ENCODE data around the gene CMYA5. TPM values are rescaled to one million over a fixed set of nuclear protein-coding genes. Genes with fewer than 3 reads are reported as not detected.

Gene CMYA5
- total and polyA plus RNA-seq, 9 donors, result 71.3 to 213 (median 160) TPM

- DNase-seq, result peak; percentile 54
- no peaks in the 10 kb centered on the region for H3K27me3 ChIP-seq (ENCODE audit: control insufficient read depth, insufficient read depth, low read length)
- 40% methylated on average over 3 of the region's 3 CpGs for WGBS (ENCODE audit: insufficient coverage)
- peaks cover 3% of the 10 kb centered on the region for H3K4me1 ChIP-seq (ENCODE audit: control insufficient read depth, insufficient read depth, low read length)
- H3K36me3 ChIP-seq (ENCODE audit: control insufficient read depth, insufficient read depth, low read length), result peaks cover 5% of the 10 kb centered on the region
- no peak overlapping the region for H3K4me3 ChIP-seq (ENCODE audit: low read length)
- no peak overlapping the region for H3K27ac ChIP-seq (ENCODE audit: low read length)
- H3K9me3 ChIP-seq (replicated peaks; ENCODE audit: control insufficient read depth, low read depth, low read length), result no peaks in the 10 kb centered on the region
These were observed 117.1 kb downstream of the CMYA5 start for GRCh38 chr5:79806741-79807140.

GRCh38 chr5:79809743-79810142 lies 120.1 kb downstream of the CMYA5 start:
- WGBS (ENCODE audit: insufficient coverage), result 42% methylated on average over 2 of the region's 3 CpGs
- Histone ChIP-seq H3K36me3 (ENCODE audit: control insufficient read depth, insufficient read depth, low read length) (no peaks in the 10 kb centered on the region), H3K9me3 (replicated peaks; ENCODE audit: control insufficient read depth, low read depth, low read length) (no peaks in the 10 kb centered on the region), H3K4me3 (ENCODE audit: low read length) (no peak overlapping the region), H3K27ac (ENCODE audit: low read length) (no peak overlapping the region), H3K27me3 (ENCODE audit: control insufficient read depth, insufficient read depth, low read length) (no peaks in the 10 kb centered on the region), H3K4me1 (ENCODE audit: control insufficient read depth, insufficient read depth, low read length) (no peaks in the 10 kb centered on the region)
- no peak for DNase-seq

- Histone ChIP-seq H3K4me1 (ENCODE audit: control insufficient read depth, insufficient read depth, low read length) (no peaks in the 10 kb centered on the region), H3K27ac (ENCODE audit: low read length) (no peak overlapping the region), H3K9me3 (replicated peaks; ENCODE audit: control insufficient read depth, low read depth, low read length) (no peaks in the 10 kb centered on the region), H3K27me3 (ENCODE audit: control insufficient read depth, insufficient read depth, low read length) (no peaks in the 10 kb centered on the region), H3K4me3 (ENCODE audit: low read length) (no peak overlapping the region), H3K36me3 (ENCODE audit: control insufficient read depth, insufficient read depth, low read length) (no peaks in the 10 kb centered on the region)
- 100% methylated on average over 2 of the region's 2 CpGs for WGBS (ENCODE audit: insufficient coverage)
- DNase-seq, result no peak
These were observed 121.4 kb downstream of the CMYA5 start for GRCh38 chr5:79811081-79811480.

GRCh38 chr5:79811904-79812303 lies 122.3 kb downstream of the CMYA5 start:
- DNase-seq, result no peak
- Histone ChIP-seq H3K27ac (ENCODE audit: low read length) (no peak overlapping the region), H3K36me3 (ENCODE audit: control insufficient read depth, insufficient read depth, low read length) (no peaks in the 10 kb centered on the region), H3K4me1 (ENCODE audit: control insufficient read depth, insufficient read depth, low read length) (no peaks in the 10 kb centered on the region), H3K4me3 (ENCODE audit: low read length) (no peak overlapping the region), H3K27me3 (ENCODE audit: control insufficient read depth, insufficient read depth, low read length) (no peaks in the 10 kb centered on the region), H3K9me3 (replicated peaks; ENCODE audit: control insufficient read depth, low read depth, low read length) (no peaks in the 10 kb centered on the region)
- WGBS (ENCODE audit: insufficient coverage), result no CpG with 5 or more reads among the region's 3 CpGs

- H3K36me3 ChIP-seq (ENCODE audit: control insufficient read depth, insufficient read depth, low read length), result no peaks in the 10 kb centered on the region
- no peak overlapping the region for H3K27ac ChIP-seq (ENCODE audit: low read length)
- no peak overlapping the region for H3K4me3 ChIP-seq (ENCODE audit: low read length)
- DNase-seq, result no peak
- WGBS (ENCODE audit: insufficient coverage), result no CpG with 5 or more reads among the region's 2 CpGs
- H3K9me3 ChIP-seq (replicated peaks; ENCODE audit: control insufficient read depth, low read depth, low read length), result no peaks in the 10 kb centered on the region
- H3K27me3 ChIP-seq (ENCODE audit: control insufficient read depth, insufficient read depth, low read length), result no peaks in the 10 kb centered on the region
- H3K4me1 ChIP-seq (ENCODE audit: control insufficient read depth, insufficient read depth, low read length), result no peaks in the 10 kb centered on the region
These were observed 125.1 kb downstream of the CMYA5 start for GRCh38 chr5:79814699-79815098.

- no peak for DNase-seq
- Histone ChIP-seq H3K9me3 (replicated peaks; ENCODE audit: control insufficient read depth, low read depth, low read length) (no peaks in the 10 kb centered on the region), H3K36me3 (ENCODE audit: control insufficient read depth, insufficient read depth, low read length) (no peaks in the 10 kb centered on the region), H3K27ac (ENCODE audit: low read length) (no peak overlapping the region), H3K4me1 (ENCODE audit: control insufficient read depth, insufficient read depth, low read length) (no peaks in the 10 kb centered on the region), H3K27me3 (ENCODE audit: control insufficient read depth, insufficient read depth, low read length) (no peaks in the 10 kb centered on the region), H3K4me3 (ENCODE audit: low read length) (no peak overlapping the region)
- WGBS (ENCODE audit: insufficient coverage), result 60% methylated on average over 1 of the region's 2 CpGs
These were observed 126.4 kb downstream of the CMYA5 start for GRCh38 chr5:79816014-79816413.

GRCh38 chr5:79820648-79821047 lies 131.0 kb downstream of the CMYA5 start:
- no peak for DNase-seq
- H3K27me3 ChIP-seq (ENCODE audit: control insufficient read depth, insufficient read depth, low read length), result no peaks in the 10 kb centered on the region
- no CpG with 5 or more reads among the region's 5 CpGs for WGBS (ENCODE audit: insufficient coverage)
- no peaks in the 10 kb centered on the region for H3K36me3 ChIP-seq (ENCODE audit: control insufficient read depth, insufficient read depth, low read length)
- H3K4me3 ChIP-seq (ENCODE audit: low read length), result no peak overlapping the region
- H3K27ac ChIP-seq (ENCODE audit: low read length), result no peak overlapping the region
- H3K4me1 ChIP-seq (ENCODE audit: control insufficient read depth, insufficient read depth, low read length), result no peaks in the 10 kb centered on the region
- H3K9me3 ChIP-seq (replicated peaks; ENCODE audit: control insufficient read depth, low read depth, low read length), result no peaks in the 10 kb centered on the region

- 49% methylated on average over 2 of the region's 2 CpGs for WGBS (ENCODE audit: insufficient coverage)
- Histone ChIP-seq H3K9me3 (replicated peaks; ENCODE audit: control insufficient read depth, low read depth, low read length) (no peaks in the 10 kb centered on the region), H3K27me3 (ENCODE audit: control insufficient read depth, insufficient read depth, low read length) (no peaks in the 10 kb centered on the region), H3K4me3 (ENCODE audit: low read length) (no peak overlapping the region), H3K4me1 (ENCODE audit: control insufficient read depth, insufficient read depth, low read length) (no peaks in the 10 kb centered on the region), H3K36me3 (ENCODE audit: control insufficient read depth, insufficient read depth, low read length) (no peaks in the 10 kb centered on the region), H3K27ac (ENCODE audit: low read length) (no peak overlapping the region)
- DNase-seq, result no peak
These were observed 134.8 kb downstream of the CMYA5 start for GRCh38 chr5:79824444-79824843.

- no peaks in the 10 kb centered on the region for H3K36me3 ChIP-seq (ENCODE audit: control insufficient read depth, insufficient read depth, low read length)
- 63% methylated on average over 1 of the region's 1 CpG for WGBS (ENCODE audit: insufficient coverage)
- no peak overlapping the region for H3K27ac ChIP-seq (ENCODE audit: low read length)
- no peaks in the 10 kb centered on the region for H3K27me3 ChIP-seq (ENCODE audit: control insufficient read depth, insufficient read depth, low read length)
- DNase-seq, result no peak
- H3K4me3 ChIP-seq (ENCODE audit: low read length), result no peak overlapping the region
- H3K4me1 ChIP-seq (ENCODE audit: control insufficient read depth, insufficient read depth, low read length), result no peaks in the 10 kb centered on the region
- H3K9me3 ChIP-seq (replicated peaks; ENCODE audit: control insufficient read depth, low read depth, low read length), result no peaks in the 10 kb centered on the region
These were observed 136.2 kb downstream of the CMYA5 start for GRCh38 chr5:79825802-79826201.

GRCh38 chr5:79827159-79827629 lies 137.6 kb downstream of the CMYA5 start:
- no peak overlapping the region for H3K4me3 ChIP-seq (ENCODE audit: low read length)
- 100% methylated on average over 1 of the region's 2 CpGs for WGBS (ENCODE audit: insufficient coverage)
- no peak for DNase-seq
- no peaks in the 10 kb centered on the region for H3K9me3 ChIP-seq (replicated peaks; ENCODE audit: control insufficient read depth, low read depth, low read length)
- H3K36me3 ChIP-seq (ENCODE audit: control insufficient read depth, insufficient read depth, low read length), result no peaks in the 10 kb centered on the region
- no peaks in the 10 kb centered on the region for H3K27me3 ChIP-seq (ENCODE audit: control insufficient read depth, insufficient read depth, low read length)
- H3K27ac ChIP-seq (ENCODE audit: low read length), result no peak overlapping the region
- peaks cover 5% of the 10 kb centered on the region for H3K4me1 ChIP-seq (ENCODE audit: control insufficient read depth, insufficient read depth, low read length)

- Histone ChIP-seq H3K27me3 (ENCODE audit: control insufficient read depth, insufficient read depth, low read length) (no peaks in the 10 kb centered on the region), H3K4me3 (ENCODE audit: low read length) (no peak overlapping the region), H3K9me3 (replicated peaks; ENCODE audit: control insufficient read depth, low read depth, low read length) (no peaks in the 10 kb centered on the region), H3K36me3 (ENCODE audit: control insufficient read depth, insufficient read depth, low read length) (no peaks in the 10 kb centered on the region), H3K4me1 (ENCODE audit: control insufficient read depth, insufficient read depth, low read length) (peaks cover 5% of the 10 kb centered on the region), H3K27ac (ENCODE audit: low read length) (no peak overlapping the region)
- 53% methylated on average over 9 of the region's 9 CpGs for WGBS (ENCODE audit: insufficient coverage)
- DNase-seq, result no peak
These were observed 139.6 kb downstream of the CMYA5 start for GRCh38 chr5:79829260-79829659.

Data from muscle of leg (tissue), 11 donors.